ENCODE results near the gene GDPD5.
A peak's percentile ranks its signal among the peaks of the same experiment; 100 is the strongest.

Gene GDPD5

DNA sequence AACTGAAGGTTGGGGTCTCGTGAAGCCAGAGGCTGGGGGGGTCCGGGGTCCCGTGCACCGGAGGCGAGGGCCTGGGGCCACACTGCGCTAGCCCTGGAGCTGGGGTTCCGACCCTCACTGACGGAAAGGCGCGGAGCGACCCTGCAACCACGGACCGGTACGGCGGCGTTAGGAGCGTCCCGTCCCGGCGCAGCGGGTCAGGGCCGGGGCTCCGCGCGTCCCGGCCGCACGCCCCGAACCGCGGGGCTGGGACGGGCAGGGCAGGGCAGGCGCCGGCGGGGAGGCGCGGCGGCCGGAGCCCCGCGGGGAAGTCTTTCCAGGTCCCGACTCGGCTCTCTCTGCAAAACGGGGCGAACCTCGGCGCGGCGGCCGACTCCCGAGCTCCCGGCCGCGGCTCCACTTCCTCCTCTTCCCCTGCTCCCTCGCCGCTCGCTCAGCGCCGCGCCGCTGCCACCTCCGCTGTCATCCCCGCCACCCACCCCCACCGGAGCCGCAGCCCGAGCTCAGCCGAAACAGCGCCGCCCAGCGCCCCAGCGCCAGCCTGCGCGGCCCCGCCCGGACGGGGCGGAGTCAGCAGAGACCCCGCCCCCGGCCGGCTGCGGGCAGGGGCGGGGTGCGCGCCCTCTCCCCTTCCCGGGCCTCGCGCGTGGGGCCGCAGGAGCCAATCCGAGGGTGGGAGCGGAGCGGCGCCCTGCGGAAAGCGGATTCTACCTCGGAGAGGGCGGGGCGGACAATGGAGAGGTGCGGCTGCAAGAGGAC lies at the start of gene GDPD5:
TSS of gene GDPD5 (minus strand) at position 509 of the 759 bp plus-strand sequence. CDS start 48,206 bp downstream, outside the sequence.
- DNase-seq, result peak; percentile 50

DNA sequence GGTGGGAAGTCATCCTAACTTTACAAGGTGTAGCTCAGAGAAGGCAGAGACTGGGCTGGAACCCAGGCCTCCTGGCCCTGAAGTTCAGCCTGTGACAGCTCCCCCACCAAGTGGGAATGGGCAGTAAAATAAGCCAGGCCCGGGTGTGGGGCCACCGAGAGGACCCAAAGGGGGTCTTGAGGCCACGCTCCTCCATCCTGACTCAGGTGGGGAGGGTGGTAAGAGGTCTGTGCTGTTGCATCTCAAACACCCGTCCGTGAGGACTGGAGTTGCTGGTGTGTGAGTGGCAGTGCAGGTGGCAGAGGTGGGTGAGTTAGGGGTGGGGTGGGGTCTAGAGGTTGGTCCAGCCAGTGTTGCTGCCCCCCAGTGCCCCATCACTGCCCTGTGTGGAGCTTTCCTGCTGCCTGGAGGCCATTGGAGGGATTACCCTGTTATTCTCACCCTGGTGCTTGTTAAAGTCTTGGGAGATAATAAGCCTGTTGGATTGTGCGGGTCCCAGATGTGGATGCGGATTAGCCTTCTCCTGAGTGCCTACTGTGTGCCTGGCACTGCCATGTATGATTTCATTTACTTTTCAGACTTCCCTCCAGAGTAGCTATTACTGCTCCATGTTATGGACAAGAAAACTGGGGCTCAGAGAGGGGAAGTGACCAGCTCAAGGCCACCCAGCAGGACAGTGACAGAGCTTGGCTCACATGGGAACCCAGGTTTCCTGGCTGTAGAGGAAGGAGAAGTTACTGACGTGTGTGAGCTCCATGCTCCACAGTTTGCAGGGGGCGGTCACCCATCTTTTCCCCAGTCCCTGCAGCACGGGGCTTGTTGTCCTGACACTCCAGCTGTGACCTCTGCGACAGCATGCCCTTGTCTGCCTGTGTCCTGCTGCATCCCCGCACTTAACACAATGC lies 49.2 kb upstream of the GDPD5 start:
- DNase-seq, result no peak

DNA sequence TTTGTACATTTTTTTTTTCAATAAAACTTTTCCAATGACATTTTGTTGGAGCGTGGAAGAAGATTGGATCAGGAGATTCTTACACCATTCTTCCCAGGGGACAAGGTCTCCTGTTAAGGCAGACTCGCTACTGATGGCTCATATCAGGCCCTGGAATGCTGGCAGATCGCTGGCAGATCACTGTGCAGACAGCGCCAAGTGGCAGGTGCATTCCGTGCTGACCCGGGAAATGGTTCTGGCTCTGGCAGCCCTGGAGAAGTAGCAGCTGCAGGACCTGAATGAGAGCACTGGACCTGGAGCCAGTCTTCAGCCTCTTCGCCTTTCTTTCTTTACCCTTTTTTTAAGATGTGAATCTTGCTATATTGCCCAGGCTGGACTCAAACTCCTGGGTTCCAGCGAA lies 47.0 kb upstream of the GDPD5 start:
- DNase-seq, result no peak

GRCh38 chr11:75571625-75572024 lies 45.9 kb upstream of the GDPD5 start:
- DNase-seq, result no peak

DNA sequence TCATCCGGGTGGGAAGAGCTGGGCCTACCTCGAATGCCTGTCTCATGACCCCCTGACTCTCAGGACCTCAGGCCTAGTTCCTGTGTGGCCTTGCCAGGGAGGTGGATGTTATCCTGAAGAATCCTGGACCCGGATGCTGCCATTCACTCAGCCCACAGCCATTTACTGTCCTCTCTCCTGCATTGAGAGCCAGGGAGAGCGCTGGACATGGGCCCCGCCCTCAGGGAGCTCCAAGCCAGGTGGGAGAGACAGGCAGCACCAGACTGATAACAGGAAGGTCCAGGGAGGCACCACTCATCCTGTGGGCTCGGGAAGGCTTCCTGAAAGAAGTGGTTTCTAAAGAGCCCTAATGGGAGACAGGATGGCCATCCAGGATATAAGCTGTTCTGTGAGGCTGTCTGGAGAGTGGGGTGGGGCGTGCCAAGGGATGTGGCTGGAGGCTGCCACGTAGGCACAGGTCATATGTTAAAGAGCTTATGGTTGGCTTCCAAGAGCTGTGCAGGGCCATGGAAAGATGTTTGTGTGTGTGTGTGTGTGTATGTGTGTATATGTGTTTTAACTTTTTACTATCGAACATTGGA lies 44.9 kb upstream of the GDPD5 start:
- no peak for DNase-seq

DNA sequence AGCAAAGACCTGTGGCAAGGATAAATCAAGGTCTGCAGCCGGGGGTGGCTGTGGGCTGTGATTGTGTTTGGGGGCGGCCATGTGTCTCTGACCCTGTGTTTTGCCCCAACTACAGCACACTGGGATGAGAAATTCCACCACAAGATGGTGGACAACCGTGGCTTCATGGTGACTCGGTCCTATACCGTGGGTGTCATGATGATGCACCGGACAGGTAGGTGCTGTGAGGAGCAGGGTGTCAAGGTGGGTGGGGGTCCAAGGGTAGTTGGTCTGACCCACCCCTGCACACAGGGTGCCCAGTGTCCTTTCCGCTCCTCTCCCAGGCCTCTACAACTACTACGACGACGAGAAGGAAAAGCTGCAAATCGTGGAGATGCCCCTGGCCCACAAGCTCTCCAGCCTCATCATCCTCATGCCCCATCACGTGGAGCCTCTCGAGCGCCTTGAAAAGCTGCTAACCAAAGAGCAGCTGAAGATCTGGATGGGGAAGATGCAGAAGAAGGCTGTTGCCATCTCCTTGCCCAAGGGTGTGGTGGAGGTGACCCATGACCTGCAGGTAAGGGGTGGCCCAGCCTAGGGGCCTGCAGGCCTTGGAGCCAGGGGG lies 43.0 kb upstream of the GDPD5 start:
- DNase-seq, result no peak

GRCh38 chr11:75567971-75568370 lies 42.2 kb upstream of the GDPD5 start:
- DNase-seq, result no peak

DNA sequence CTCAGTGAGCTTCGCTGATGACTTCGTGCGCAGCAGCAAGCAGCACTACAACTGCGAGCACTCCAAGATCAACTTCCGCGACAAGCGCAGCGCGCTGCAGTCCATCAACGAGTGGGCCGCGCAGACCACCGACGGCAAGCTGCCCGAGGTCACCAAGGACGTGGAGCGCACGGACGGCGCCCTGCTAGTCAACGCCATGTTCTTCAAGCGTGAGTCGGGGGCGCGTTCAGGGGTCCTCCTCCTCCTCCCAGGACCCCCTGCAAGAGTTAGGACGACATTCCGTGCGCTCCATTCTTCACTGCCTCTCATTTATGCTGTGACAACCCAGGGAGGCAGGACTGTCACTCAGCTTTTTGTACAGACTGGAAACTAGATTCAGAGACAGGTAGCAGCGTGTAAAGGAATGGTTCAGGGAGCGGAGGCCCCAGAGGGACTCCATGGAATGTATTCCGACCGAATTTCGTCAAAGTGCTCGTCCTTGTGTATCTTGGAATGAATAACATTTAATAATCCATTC lies 41.1 kb upstream of the GDPD5 start:
- DNase-seq, result no peak

DNA sequence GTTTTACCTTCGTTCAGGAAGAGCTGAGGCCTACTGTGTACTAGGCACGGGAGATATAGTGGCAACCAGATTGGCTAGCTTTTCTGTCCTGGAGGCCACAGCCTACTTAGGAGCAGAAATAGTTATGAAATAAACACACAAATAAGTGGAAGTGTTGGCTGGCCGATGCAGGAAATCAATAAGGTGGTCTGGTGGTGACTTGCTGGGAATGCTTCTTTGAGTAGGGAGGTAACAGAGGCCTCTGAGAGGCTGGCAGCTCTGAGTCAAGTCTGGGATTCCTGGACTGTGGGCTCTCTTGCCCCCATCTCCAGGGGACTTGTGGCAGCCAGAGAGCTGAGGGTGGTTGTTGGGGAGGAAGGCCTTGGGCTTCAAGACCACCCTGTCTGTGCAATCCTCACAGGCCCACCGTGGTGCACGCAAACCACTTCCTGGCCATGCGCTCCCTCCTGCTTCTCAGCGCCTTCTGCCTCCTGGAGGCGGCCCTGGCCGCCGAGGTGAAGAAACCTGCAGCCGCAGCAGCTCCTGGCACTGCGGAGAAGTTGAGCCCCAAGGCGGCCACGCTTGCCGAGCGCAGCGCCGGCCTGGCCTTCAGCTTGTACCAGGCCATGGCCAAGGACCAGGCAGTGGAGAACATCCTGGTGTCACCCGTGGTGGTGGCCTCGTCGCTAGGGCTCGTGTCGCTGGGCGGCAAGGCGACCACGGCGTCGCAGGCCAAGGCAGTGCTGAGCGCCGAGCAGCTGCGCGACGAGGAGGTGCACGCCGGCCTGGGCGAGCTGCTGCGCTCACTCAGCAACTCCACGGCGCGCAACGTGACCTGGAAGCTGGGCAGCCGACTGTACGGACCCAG lies 40.4 kb upstream of the GDPD5 start:
- no peak for DNase-seq

DNA sequence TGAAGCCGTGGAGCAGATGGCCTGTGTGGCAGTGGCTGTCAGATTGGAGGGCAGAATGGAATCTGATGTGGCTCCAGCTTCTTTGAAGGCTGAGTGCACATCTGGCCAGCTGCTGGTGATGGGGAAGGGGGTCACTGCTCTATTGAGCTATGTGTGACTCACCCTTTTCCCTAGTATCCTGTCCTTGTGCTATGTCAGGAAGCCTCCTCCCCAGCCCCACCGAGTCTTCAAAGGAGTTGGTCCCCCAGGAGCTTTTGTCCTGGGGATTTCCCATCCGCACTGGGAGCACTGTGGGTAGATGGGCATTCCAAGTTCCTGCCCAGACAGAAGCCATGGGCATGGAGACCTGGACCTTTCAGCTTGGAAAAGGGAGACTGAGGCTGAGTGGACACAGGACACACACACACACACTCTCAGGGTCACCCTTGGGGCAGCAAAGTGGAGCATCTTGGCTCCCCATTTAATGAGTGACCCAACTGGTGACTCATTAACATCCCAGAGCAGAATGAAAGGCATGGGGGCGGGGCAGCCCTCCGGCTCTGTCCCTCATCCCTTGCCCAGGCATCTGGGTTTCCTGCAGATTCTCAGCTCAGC lies 39.6 kb upstream of the GDPD5 start:
- no peak for DNase-seq

- no peak for DNase-seq
These were observed 38.3 kb upstream of the GDPD5 start for GRCh38 chr11:75563978-75564552.

DNA sequence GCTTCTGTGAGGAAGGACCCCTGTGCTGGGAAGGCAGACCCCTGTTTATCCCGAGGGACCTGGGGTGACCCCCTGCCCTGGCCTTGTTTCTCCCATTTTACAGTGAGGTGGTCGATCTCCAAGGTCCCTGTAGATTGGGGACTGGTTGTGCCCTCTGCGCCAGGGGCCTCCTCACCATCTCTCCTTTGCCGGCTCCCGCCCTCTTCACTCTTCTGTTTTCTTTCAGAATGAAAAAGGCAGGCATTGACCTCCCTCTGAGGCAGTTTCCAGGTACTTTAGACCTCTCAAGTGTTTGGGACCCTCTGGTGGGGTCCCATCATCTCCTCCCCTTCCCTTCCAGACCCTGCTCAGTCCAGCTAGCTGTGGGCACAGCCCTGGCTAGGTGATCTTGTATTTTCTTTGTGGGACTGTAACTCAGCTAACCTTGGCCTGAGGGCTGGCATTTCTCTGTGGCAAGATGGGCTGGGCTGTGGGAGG lies 37.8 kb upstream of the GDPD5 start:
- no peak for DNase-seq

- DNase-seq, result no peak
These were observed 37.2 kb upstream of the GDPD5 start for GRCh38 chr11:75562836-75563484.

GRCh38 chr11:75562048-75562835 lies 36.5 kb upstream of the GDPD5 start, which contains the start of gene SERPINH1:
Gene SERPINH1 (plus strand): TSS chr11:75562253. CDS start chr11:75566350, 4,097 bp downstream.
- DNase-seq, result peak; percentile 43

- no peak for DNase-seq
These were observed 35.8 kb upstream of the GDPD5 start for GRCh38 chr11:75561426-75562047.

- no peak for DNase-seq
These were observed 34.9 kb upstream of the GDPD5 start for GRCh38 chr11:75560644-75561043.

DNA sequence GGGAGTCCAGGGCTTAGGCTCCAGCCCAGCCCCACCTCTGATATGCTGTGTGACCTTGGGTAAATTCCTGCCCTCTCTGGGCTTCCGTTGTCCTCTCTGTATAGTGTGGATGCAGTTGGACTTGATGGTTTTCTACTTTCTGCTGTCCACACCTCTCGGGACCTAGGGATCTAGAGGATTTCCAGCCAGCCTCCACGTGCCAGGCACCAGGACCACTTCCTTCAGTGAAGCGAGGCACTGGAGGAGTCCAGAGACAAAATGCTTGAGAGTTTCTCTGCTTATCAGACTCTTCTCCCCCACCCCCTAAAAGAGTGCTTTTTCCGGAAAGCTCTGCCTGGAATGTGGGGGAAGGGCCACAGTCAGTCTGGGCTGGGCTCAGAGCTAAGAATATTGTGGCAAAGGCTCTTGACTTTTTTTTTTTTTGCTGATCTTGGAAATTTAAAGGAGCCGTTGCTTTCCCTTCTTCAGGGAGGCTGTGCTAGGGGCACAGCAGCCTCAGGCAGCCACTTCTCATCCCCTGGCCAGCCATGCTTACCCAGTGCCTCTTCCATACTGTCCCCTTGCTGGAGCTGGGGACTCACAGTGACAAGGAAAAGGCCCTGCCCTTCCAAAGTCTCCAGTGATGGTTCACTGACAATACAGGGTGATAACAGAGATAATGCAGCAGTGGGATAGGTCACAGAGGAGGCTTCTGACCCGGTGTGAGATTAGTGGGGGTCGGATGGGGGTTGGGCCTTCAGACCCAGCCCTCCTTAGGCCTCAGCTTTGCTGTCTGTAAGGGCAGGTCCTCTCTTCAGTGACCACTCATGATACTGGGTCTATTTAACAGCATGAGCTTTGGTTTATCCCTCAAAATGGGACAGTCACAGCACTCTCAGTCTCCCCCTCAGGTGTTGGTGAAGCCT lies 33.5 kb upstream of the GDPD5 start:
- no peak for DNase-seq
